ENCODE data around the gene UBTD1.
"Not testable (repeated sequence)": the region's sequence is repeated elsewhere in the genome, so short reads cannot be mapped to it uniquely, and the experiment has no call there.

The UBTD1 gene

DNA sequence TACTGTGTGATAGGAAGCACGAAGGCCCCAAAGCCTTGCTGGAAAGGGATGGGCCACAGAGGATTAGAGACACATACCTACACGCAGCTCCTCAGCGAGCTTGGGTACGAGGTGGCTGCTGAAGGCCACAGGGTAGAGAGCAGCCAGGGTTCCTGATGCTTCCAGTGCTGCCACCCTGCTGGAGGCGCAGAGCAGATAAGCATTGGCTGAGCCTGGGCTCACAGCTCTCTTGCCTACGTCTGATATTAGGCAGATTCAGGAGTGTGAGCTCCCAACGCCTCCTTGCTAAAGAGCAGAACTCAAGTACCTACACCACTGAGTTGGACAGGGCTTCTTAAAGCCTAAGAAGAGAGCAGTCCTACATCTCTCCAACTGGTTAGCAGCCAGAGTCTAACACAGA, 32.7 kb upstream of the UBTD1 start:
- DNase-seq (ENCODE audit: low spot score) = no peak
- CTCF ChIA-PET = interaction anchor here (1.0 to 3.9 kb wide), 3 partner anchors 88 to 147 kb away, joined by 4 to 18 read pairs (median 8); no protein-coding TSS in a partner anchor
- peak overlapping the region; percentile 68 for H3K27ac ChIP-seq
- TF ChIP-seq, protein P1, sequence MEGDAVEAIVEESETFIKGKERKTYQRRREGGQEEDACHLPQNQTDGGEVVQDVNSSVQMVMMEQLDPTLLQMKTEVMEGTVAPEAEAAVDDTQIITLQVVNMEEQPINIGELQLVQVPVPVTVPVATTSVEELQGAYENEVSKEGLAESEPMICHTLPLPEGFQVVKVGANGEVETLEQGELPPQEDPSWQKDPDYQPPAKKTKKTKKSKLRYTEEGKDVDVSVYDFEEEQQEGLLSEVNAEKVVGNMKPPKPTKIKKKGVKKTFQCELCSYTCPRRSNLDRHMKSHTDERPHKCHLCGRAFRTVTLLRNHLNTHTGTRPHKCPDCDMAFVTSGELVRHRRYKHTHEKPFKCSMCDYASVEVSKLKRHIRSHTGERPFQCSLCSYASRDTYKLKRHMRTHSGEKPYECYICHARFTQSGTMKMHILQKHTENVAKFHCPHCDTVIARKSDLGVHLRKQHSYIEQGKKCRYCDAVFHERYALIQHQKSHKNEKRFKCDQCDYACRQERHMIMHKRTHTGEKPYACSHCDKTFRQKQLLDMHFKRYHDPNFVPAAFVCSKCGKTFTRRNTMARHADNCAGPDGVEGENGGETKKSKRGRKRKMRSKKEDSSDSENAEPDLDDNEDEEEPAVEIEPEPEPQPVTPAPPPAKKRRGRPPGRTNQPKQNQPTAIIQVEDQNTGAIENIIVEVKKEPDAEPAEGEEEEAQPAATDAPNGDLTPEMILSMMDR (conservative IDR thresholded peaks at IDR 0.05; ENCODE audit: low read depth) = no peak
- POLR2A ChIA-PET (ENCODE audit: low non-redundant PET) = interaction anchor here (0.6 kb wide), 1 partner anchor 179 kb away, joined by 7 read pairs; no protein-coding TSS in a partner anchor

DNA sequence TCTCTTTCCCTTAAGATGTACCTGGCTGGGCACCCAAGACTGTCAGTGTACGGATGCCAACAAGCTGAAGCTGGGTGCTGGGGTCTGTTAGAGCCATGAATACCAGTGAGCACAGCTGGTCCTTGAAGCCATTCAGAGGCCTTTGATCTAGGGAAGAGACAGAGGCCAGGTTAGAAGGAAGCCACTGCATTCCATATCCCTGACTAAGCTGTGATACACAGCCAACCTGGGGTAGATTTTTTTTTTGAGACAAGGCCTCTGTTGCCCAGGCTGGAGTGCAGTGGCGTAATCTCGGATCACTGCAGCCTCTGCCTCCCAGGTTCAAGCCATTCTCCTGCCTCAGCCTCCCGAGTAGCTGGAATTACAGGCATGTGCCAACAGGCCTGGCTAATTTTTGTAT, 32.0 kb upstream of the UBTD1 start:
- DNase-seq (ENCODE audit: low spot score) = peak; percentile 72
- ChIA-PET CTCF (interaction anchor here (0.6 to 3.9 kb wide), 4 partner anchors 87 to 1220 kb away, joined by 4 to 18 read pairs (median 5); no protein-coding TSS in a partner anchor), POLR2A (ENCODE audit: low non-redundant PET) (interaction anchor here (0.6 kb wide), 2 partner anchors 178 to 220 kb away, joined by 4 to 7 read pairs; partner anchors contain the start of gene AVPI1)
- TF ChIP-seq, protein P1 (conservative IDR thresholded peaks at IDR 0.05; ENCODE audit: low read depth) = no peak
- H3K27ac ChIP-seq = peak overlapping the region; percentile 68

DNA sequence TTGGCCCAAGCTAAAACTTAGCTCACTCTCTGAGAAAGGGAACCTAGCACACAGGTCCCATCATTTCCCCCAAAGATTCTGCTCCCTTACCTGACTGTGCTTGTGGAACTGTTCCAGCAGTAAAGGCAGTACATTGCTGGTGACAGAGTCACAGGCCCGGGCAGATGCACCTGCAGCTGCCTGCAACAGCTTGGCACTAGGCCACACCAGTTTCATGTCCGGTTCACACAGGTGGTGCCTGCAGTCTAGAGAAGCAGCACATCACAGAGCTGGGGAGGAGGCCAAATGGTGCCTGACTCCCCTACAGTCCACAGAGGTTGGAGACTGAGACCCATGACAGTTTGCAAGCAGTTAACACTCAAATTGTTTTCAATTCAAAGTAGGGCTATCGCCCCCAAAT, 30.6 kb upstream of the UBTD1 start:
- peak; percentile 49 for DNase-seq (ENCODE audit: low spot score)
- ChIA-PET CTCF (interaction anchor here (0.6 kb wide), 1 partner anchor 83 kb away, joined by 7 read pairs; no protein-coding TSS in a partner anchor), POLR2A (ENCODE audit: low non-redundant PET) (interaction anchor here (0.5 to 1.0 kb wide), 2 partner anchors 29 to 84 kb away, joined by 3 to 10 read pairs; no protein-coding TSS in a partner anchor)
- H3K27ac ChIP-seq = peak overlapping the region; percentile 59
- TF ChIP-seq, protein P1 (conservative IDR thresholded peaks at IDR 0.05; ENCODE audit: low read depth) = no peak

DNA sequence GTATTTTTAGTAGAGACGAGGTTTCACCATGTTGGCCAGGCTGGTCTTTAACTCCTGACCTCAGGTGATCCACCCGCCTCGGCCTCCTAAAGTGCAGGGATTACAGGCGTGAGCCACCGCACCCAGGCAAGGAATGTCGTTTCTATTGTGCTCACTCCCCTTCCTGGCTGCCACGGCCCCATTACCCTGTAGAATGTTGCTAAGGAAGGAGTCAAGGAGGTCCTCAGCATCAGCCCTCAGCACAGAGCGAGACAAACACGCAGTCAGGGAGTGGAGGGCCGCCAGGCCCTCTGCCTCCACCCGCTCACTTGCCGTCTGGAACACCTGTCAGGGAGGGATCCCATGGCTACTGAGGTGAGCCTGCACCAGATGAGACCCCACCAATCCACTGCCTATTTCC, 29.9 kb upstream of the UBTD1 start:
- CTCF ChIA-PET; DNase-seq (ENCODE audit: low spot score); POLR2A ChIA-PET (ENCODE audit: low non-redundant PET): not testable (repeated sequence)
- peak overlapping the region; percentile 59 for H3K27ac ChIP-seq

DNA sequence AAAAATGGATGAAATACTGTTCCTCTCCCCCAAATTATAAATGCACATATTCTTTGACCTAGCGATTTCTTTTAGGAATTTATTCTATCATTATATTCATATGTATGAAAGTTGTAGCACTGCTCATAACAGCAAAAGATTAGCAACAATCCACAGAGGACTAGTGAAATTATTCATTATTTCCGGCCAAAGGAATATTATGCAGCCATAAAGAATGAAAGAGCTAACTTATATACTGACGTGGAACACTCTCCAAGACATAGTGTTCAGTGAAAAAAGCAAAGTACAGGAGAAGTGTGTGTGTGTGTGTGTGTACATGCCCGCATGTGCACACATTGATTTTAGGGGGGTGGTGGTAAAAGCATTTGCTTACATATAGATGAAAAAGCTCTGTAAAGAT, 23.8 kb upstream of the UBTD1 start:
- H3K27ac ChIP-seq = no peak overlapping the region
- ChIA-PET CTCF (interaction anchor here (0.5 to 0.8 kb wide), 4 partner anchors 27 to 136 kb away, joined by 3 to 5 read pairs (median 4); no protein-coding TSS in a partner anchor), POLR2A (ENCODE audit: low non-redundant PET) (no interaction called here)
- no peak for DNase-seq (ENCODE audit: low spot score)
- TF ChIP-seq, protein P1 (conservative IDR thresholded peaks at IDR 0.05; ENCODE audit: low read depth) = no peak

DNA sequence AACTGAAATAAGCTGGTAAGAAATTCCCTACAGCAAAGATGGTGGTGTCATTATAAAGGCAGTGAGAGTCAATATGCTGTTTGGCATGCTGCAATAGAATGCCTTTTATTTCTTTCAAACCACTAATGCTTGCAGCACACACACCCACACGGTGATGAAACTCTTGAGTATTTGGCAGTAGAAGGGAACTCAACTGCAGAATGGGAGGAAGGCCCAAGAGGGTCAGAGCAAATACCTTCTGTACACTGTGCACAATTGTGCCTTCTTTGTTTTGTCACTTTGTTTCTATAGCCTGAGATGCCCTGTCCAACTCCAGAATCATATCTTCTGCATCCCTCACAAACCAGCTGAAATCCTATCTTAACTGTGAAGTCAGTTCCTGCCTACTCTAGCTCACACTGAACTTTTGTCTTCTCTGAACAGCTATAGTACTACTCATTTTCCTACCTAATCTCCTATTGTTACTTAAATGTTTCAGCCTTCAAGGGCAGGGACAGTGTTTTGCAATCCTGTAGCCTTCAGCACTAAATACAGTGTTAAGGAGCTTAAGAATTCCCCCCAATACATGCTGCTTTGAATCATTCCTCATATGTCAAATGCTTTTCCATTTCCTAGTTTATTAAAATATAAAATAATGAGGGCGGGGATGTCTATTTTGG, 22.7 kb upstream of the UBTD1 start:
- ChIA-PET CTCF (no interaction called here), POLR2A (ENCODE audit: low non-redundant PET) (no interaction called here)
- no peak overlapping the region for H3K27ac ChIP-seq
- TF ChIP-seq, protein P1 (conservative IDR thresholded peaks at IDR 0.05; ENCODE audit: low read depth) = no peak
- no peak for DNase-seq (ENCODE audit: low spot score)

DNA sequence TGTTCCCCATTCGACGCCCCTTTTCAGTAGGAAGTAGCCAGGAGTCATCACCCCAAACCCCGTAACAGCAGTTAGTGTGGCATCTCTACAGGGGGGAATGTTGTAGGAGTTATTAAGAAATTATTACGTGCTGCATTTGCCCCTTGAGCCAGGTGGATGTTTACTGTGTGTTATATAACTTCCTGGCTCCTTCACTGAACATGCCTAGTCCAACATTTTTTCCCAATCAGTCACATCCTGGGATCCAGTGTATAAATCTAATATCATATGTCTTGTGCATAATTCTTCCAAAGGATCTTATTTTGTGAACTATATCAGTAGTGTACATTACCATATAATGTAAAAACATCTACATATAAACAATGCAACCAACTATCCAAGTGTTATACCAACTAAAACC, 19.3 kb upstream of the UBTD1 start:
- DNase-seq (ENCODE audit: low spot score); H3K27ac ChIP-seq; CTCF ChIA-PET; POLR2A ChIA-PET (ENCODE audit: low non-redundant PET): not testable (repeated sequence)
